HepG2 (cell line): ENCODE results near the gene FAM168A. TPM values are rescaled to one million over a fixed set of nuclear protein-coding genes. Genes with fewer than 3 reads are reported as not detected.

ENCODE experiments used
- ARNT2 ChIP-seq: sonication (generic); formaldehyde crosslinking; IDR thresholded peaks from 2 replicates; pipeline ENCODE4 v1.8.0; 2022; ENCODE audit warnings: mild to moderate bottlenecking, low read depth, missing genetic modification reagents, moderate library complexity
- CENPBD1 ChIP-seq: sonication (generic); formaldehyde crosslinking; IDR thresholded peaks from 2 replicates; pipeline ENCODE4 v1.8.0; 2022; ENCODE audit warnings: missing genetic modification reagents, low read depth, mild to moderate bottlenecking, borderline replicate concordance
- KAT8 ChIP-seq: IDR thresholded peaks from 2 replicates; pipeline ENCODE4 v1.6.1; 2016; ENCODE audit warnings: missing genetic modification reagents, missing compliant biosample characterization
- KDM1A ChIP-seq: IDR thresholded peaks from 2 replicates; pipeline ENCODE4 v1.6.1; 2016; ENCODE audit warnings: missing compliant biosample characterization
- KDM4B ChIP-seq: sonication (generic); formaldehyde crosslinking; IDR thresholded peaks from 2 replicates; pipeline ENCODE4 v1.4.0; 2020; ENCODE audit warnings: missing genetic modification reagents
- NAIF1 ChIP-seq: sonication (generic); formaldehyde crosslinking; IDR thresholded peaks from 2 replicates; pipeline ENCODE4 v1.5.0; 2020; ENCODE audit warnings: mild to moderate bottlenecking, missing genetic modification reagents, borderline replicate concordance
- NFKB2 ChIP-seq: sonication (generic); formaldehyde crosslinking; IDR thresholded peaks from 2 replicates; pipeline ENCODE4 v1.4.0; 2020; ENCODE audit warnings: missing genetic modification reagents, borderline replicate concordance
- NR2C2 ChIP-seq: sonication (generic); formaldehyde crosslinking; IDR thresholded peaks from 2 replicates; pipeline ENCODE4 v1.4.0; 2020; ENCODE audit warnings: missing genetic modification reagents, mild to moderate bottlenecking, moderate library complexity, borderline replicate concordance
- POGZ ChIP-seq: sonication (generic); formaldehyde crosslinking; IDR thresholded peaks from 2 replicates; pipeline ENCODE4 v1.4.0; 2020; ENCODE audit warnings: mild to moderate bottlenecking, missing genetic modification reagents
- YY1 ChIP-seq: IDR thresholded peaks from 2 replicates; pipeline ENCODE4 v1.6.1; 2011; ENCODE audit warnings: low read length, low read depth, moderate library complexity, mild to moderate bottlenecking; ENCODE audit not compliant: insufficient read depth, insufficient replicate concordance
- ZBTB34 ChIP-seq: sonication (generic); formaldehyde crosslinking; IDR thresholded peaks from 2 replicates; pipeline ENCODE4 v1.8.0; 2022; ENCODE audit warnings: mild to moderate bottlenecking, missing genetic modification reagents
- ZKSCAN5 ChIP-seq: sonication (generic); formaldehyde crosslinking; IDR thresholded peaks from 2 replicates; pipeline ENCODE4 v1.5.1; 2020; ENCODE audit warnings: mild to moderate bottlenecking, missing genetic modification reagents
- ZNF407 ChIP-seq: sonication (generic); formaldehyde crosslinking; IDR thresholded peaks from one replicate; pipeline ENCODE4 v1.5.1; 2020; ENCODE audit warnings: mild to moderate bottlenecking, missing genetic modification reagents; ENCODE audit errors: not compliant biosample characterization
- ZNF432 ChIP-seq: sonication (generic); formaldehyde crosslinking; IDR thresholded peaks from 2 replicates; pipeline ENCODE4 v1.5.0; 2020; ENCODE audit warnings: missing genetic modification reagents, mild to moderate bottlenecking, borderline replicate concordance
- ZNF557 ChIP-seq: sonication (generic); formaldehyde crosslinking; IDR thresholded peaks from 2 replicates; pipeline ENCODE4 v1.4.0; 2020; ENCODE audit warnings: missing genetic modification reagents
- ZNF558 ChIP-seq: sonication (generic); formaldehyde crosslinking; IDR thresholded peaks from 2 replicates; pipeline ENCODE4 v1.9.0; 2022; ENCODE audit warnings: mild to moderate bottlenecking, missing genetic modification reagents, borderline replicate concordance
- polyA plus RNA-seq, 8 experiments: library from polyadenylated mRNA; depleted of rRNA in 3 of 8; stranded (reverse) in 7 of 8; unstranded in 1 of 8; fragments of >200 nt; fragmentation: Illumina TruSeq in 4 of 8; extraction: Trizol in 4 of 8; gene quantifications; 2 replicates each; pipeline versions ENCODE4 v1.2.1 to v1.2.3, GENCODE V29; 2011 to 2016; ENCODE audit warnings: low read depth in 4 of 8, missing spikeins in 1 of 8, mixed read lengths in 1 of 8; ENCODE audit not compliant: insufficient read depth in 1 of 8
- total RNA-seq, 5 experiments: library from RNA; depleted of rRNA; stranded (reverse); fragments of >200 nt; fragmentation: Illumina TruSeq; extraction: Trizol; gene quantifications; 2 replicates each; pipeline ENCODE4 v1.2.3, GENCODE V29; 2016; ENCODE audit warnings: low read depth in 1 of 5

The FAM168A gene
- total and polyA plus RNA-seq, 2 of the 13 experiments (the other 11 are each of a cell fraction or from before 2014, with no cell fraction given) = 13.9 to 15.8 TPM

- TF ChIP-seq ZNF558 (CRISPR knock-in tag) (no peak), NFKB2 (CRISPR knock-in tag) (no peak; the same call in 1 of the 2 replicates), ZBTB34 (CRISPR knock-in tag) (peak; percentile 64; the same call in 1 of the 2 replicates), ZNF407 (CRISPR knock-in tag) (peak; percentile 11), ARNT2 (CRISPR knock-in tag) (no peak; the same call in 1 of the 2 replicates), ZKSCAN5 (CRISPR knock-in tag) (no peak), NAIF1 (CRISPR knock-in tag) (peak; percentile 81; the same call in 1 of the 2 replicates), CENPBD1 (CRISPR knock-in tag) (no peak), KAT8 (peak; percentile 91), ZNF557 (no peak), POGZ (CRISPR knock-in tag) (peak; percentile 34; the same call in 1 of the 2 replicates), KDM1A (CRISPR knock-in tag) (no peak), NR2C2 (peak; percentile 95), YY1 (peak; percentile 77), ZNF432 (no peak), KDM4B (no peak)
Observed at GRCh38 chr11:73597956-73598718, at the start of gene FAM168A (continued).
